GM12878 (cell line): ENCODE data around the gene C11orf16. TPM values are rescaled to one million over a fixed set of nuclear protein-coding genes. Genes with fewer than 3 reads are reported as not detected.

Experiments
- ATAC-seq: fragments of 200-7000 bp; cut with Tn5 transposase; 3 replicates; pipeline ENCODE4 v1.9.1; 2020; ENCODE audit warnings: mild to moderate bottlenecking, moderate library complexity
- BruUV-seq: library from RNA; stranded (reverse); fragments of 400-500 nt; replicated peaks from 2 replicates; lab custom pipeline; 2021; lab: Mats Ljungman, UMichigan
- CTCF ChIA-PET: fragments of 300-600 bp; sonication (Branson Sonifier 250); formaldehyde crosslinking; extraction: SDS; loops from one replicate; lab custom pipeline; 2021; ENCODE audit warnings: inconsistent platforms; lab: Yijun Ruan, JAX
- POLR2A ChIA-PET: fragments of 350-600 bp; formaldehyde crosslinking; extraction: SDS; loops from one replicate; lab custom pipeline; 2021; ENCODE audit warnings: inconsistent platforms; lab: Charles Lee
- RAD21 ChIA-PET: fragments of 300-600 bp; sonication (Branson Sonifier 250); formaldehyde crosslinking; loops from one replicate; lab custom pipeline; 2023; ENCODE audit warnings: antibody characterized with exemption; ENCODE audit not compliant: unreplicated experiment; lab: Charles Lee
- SMC1A ChIA-PET: fragments of 300-600 bp; sonication (Branson Sonifier 250); formaldehyde crosslinking; loops from one replicate; lab custom pipeline; 2023; ENCODE audit not compliant: unreplicated experiment, uncharacterized antibody; lab: Charles Lee
- DNase-seq: peaks from one replicate; pipeline ENCODE4 v3.0.0-alpha.2; 2011; ENCODE audit warnings: low read depth, low spot score
- FAIRE-seq: peaks from 3 replicates; lab custom pipeline; 2011; peaks lifted over from hg19 to GRCh38; lab: Jason Lieb, UNC
- H2AFZ ChIP-seq: 2 replicates; pipeline ENCODE4 v1.6.0; 2011; ENCODE audit warnings: low read depth, low read length, control low read depth; ENCODE audit not compliant: control insufficient read depth
- H3K27ac ChIP-seq: 2 replicates; pipeline ENCODE4 v1.5.1; 2011; ENCODE audit warnings: control low read depth; ENCODE audit not compliant: control insufficient read depth, insufficient read depth
- H3K27me3 ChIP-seq, 2 experiments: replicated peaks in 1 of 2; 2 replicates each; pipeline versions ENCODE4 v1.6.0 to v1.6.1; 2011; ENCODE audit warnings: low read length in 1 of 2; ENCODE audit not compliant: control insufficient read depth in 2 of 2, insufficient read depth in 2 of 2
- H3K36me3 ChIP-seq, 2 experiments: 2 replicates each; pipeline ENCODE4 v1.5.1; 2011; ENCODE audit warnings: low read length in 1 of 2; ENCODE audit not compliant: control insufficient read depth in 2 of 2, insufficient read depth in 2 of 2
- H3K4me1 ChIP-seq: 2 replicates; pipeline ENCODE4 v1.6.1; 2011; ENCODE audit warnings: mild to moderate bottlenecking, low read length, moderate library complexity, mixed read lengths; ENCODE audit not compliant: control insufficient read depth, insufficient read depth
- H3K4me2 ChIP-seq: 2 replicates; pipeline ENCODE4 v1.6.0; 2011; ENCODE audit warnings: control low read depth; ENCODE audit not compliant: control insufficient read depth, insufficient read depth
- H3K4me3 ChIP-seq: fragments of 200-600 bp; sonication (generic); 2 replicates; pipeline ENCODE4 v1.5.1; 2016
- H3K79me2 ChIP-seq: 2 replicates; pipeline ENCODE4 v1.6.0; 2011; ENCODE audit warnings: low read length; ENCODE audit not compliant: control insufficient read depth, insufficient read depth
- H3K9ac ChIP-seq: 2 replicates; pipeline ENCODE4 v1.8.0; 2011; ENCODE audit warnings: low read length, control low read depth, mixed read lengths; ENCODE audit not compliant: control insufficient read depth, insufficient read depth
- H3K9me3 ChIP-seq: replicated peaks from 3 replicates; pipeline ENCODE4 v1.5.1; 2011; ENCODE audit warnings: mild to moderate bottlenecking, low read length; ENCODE audit not compliant: control insufficient read depth, insufficient read depth
- H4K20me1 ChIP-seq: 2 replicates; pipeline ENCODE4 v1.6.0; 2011; ENCODE audit not compliant: control insufficient read depth, insufficient read depth
- ASH2L ChIP-seq: fragments of 300-600, 200-600 bp; sonication (generic); IDR thresholded peaks from 2 replicates; pipeline ENCODE4 v1.6.1; 2017; ENCODE audit warnings: low read depth, mild to moderate bottlenecking, borderline replicate concordance
- CREM ChIP-seq: IDR thresholded peaks from 2 replicates; pipeline ENCODE4 v1.6.1; 2014; ENCODE audit warnings: antibody characterized with exemption, low read depth
- ETV6 ChIP-seq, 2 experiments: fragments of 450-650 bp in 1 of 2; IDR thresholded peaks in 1 of 2; conservative IDR thresholded peaks in 1 of 2; 2 replicates each; pipeline ENCODE4 v1.6.1; 2014; ENCODE audit warnings: antibody characterized with exemption in 1 of 2, borderline replicate concordance in 1 of 2, low read depth in 1 of 2, mild to moderate bottlenecking in 1 of 2, moderate library complexity in 1 of 2
- GATAD2B ChIP-seq: fragments of 450-650 bp; conservative IDR thresholded peaks from 2 replicates; pipeline ENCODE4 v1.6.1; 2017; ENCODE audit warnings: low read depth, mild to moderate bottlenecking, moderate library complexity
- MTA2 ChIP-seq: fragments of 450-650 bp; IDR thresholded peaks from 2 replicates; pipeline ENCODE4 v1.6.1; 2016; ENCODE audit warnings: low read depth, mild to moderate bottlenecking, moderate library complexity
- NFIC ChIP-seq: IDR thresholded peaks from 2 replicates; pipeline ENCODE4 v1.6.1; 2012; ENCODE audit warnings: low read depth, mild to moderate bottlenecking, inconsistent platforms, low read length, moderate library complexity
- RUNX3 ChIP-seq: IDR thresholded peaks from 2 replicates; pipeline ENCODE4 v1.6.1; 2012; ENCODE audit warnings: low read length, inconsistent platforms
- TARDBP ChIP-seq: IDR thresholded peaks from 2 replicates; pipeline ENCODE4 v1.6.1; 2016; ENCODE audit warnings: borderline replicate concordance
- TCF7 ChIP-seq: IDR thresholded peaks from 2 replicates; pipeline ENCODE4 v1.6.1; 2014; ENCODE audit warnings: antibody characterized with exemption, borderline replicate concordance
- ZBTB40 ChIP-seq: fragments of 450-650 bp; IDR thresholded peaks from 2 replicates; pipeline ENCODE4 v1.6.1; 2016; ENCODE audit warnings: mild to moderate bottlenecking, moderate library complexity, borderline replicate concordance
- ZNF24 ChIP-seq: fragments of 450-650 bp; IDR thresholded peaks from 2 replicates; pipeline ENCODE4 v1.6.1; 2017; ENCODE audit warnings: antibody characterized with exemption, mild to moderate bottlenecking
- WGBS: methylation state at CpG from one replicate; pipeline ENCODE4 v1.1.6; 2016; ENCODE audit warnings: low lambda C conversion rate; ENCODE audit not compliant: insufficient replicate concordance, insufficient coverage; ENCODE audit errors: missing lambda C conversion rate; 5-methylcytosine and 5-hydroxymethylcytosine counted together
- in situ Hi-C: fragments of 300-500 bp; cut with MboI; formaldehyde crosslinking; loops from 9 replicates; pipeline ENCODE4 v1.14.3; 2018; ENCODE audit warnings: mixed read lengths
- intact Hi-C: fragments of 100-400 bp; cut with micrococcal nuclease; formaldehyde crosslinking; loops from one replicate; pipeline ENCODE4 v1.14.2; 2022; ENCODE audit not compliant: unreplicated experiment
- polyA plus RNA-seq, 11 experiments: library from polyadenylated mRNA; depleted of rRNA in 4 of 11; unstranded in 6 of 11; stranded (reverse) in 5 of 11; fragments of >200 nt; fragmentation: Nextera tagmentation in 4 of 11; fragmentation: Illumina TruSeq in 1 of 11; extraction: Ambion mirVana in 4 of 11; extraction: Trizol in 1 of 11; gene quantifications; 1 replicate in 1 of 11; 2 replicates in 10 of 11; pipeline versions ENCODE4 v1.2.1 to v1.2.3, GENCODE V29; 2011 to 2016; ENCODE audit warnings: inconsistent platforms in 2 of 11, missing spikeins in 2 of 11, low read depth in 1 of 11
- total RNA-seq, 4 experiments: library from RNA; depleted of rRNA in 3 of 4; stranded (reverse); fragments of >200 nt in 3 of 4; fragmentation: Illumina TruSeq in 1 of 4; extraction: Trizol in 1 of 4; gene quantifications; 2 replicates each; pipeline versions ENCODE4 v1.2.1 to v1.2.3, GENCODE V29; 2013 to 2021

C11orf16 gene
- total and polyA plus RNA-seq, 10 of the 15 experiments (the other 5 are each of a cell fraction or from before 2014, with no cell fraction given): 0.05 to 0.39 (median 0.32) TPM; not detected in 7

GRCh38 chr11:8956860-8957259 lies 24.1 kb upstream of the C11orf16 start:
- TF ChIP-seq CREM (no peak), ASH2L (no peak), TARDBP (no peak), MTA2 (peak; percentile 31; the same call in 1 of the 2 replicates), NFIC (no peak), GATAD2B (no peak), TCF7 (no peak), ZBTB40 (no peak), ZNF24 (no peak), ETV6 (conservative IDR thresholded peaks at IDR 0.05 in 1 of 2, IDR thresholded peaks at IDR 0.05 in 1 of 2; ENCODE audit: borderline replicate concordance in 1 of 2, low read depth in 1 of 2) (no peak), RUNX3 (peak; percentile 53)
- Histone ChIP-seq H3K9ac (no peak overlapping the region), H3K27me3 (no peaks in the 10 kb centered on the region), H3K4me2 (no peak overlapping the region), H4K20me1 (no peaks in the 10 kb centered on the region), H2AFZ (no peak overlapping the region), H3K4me3 (no peak overlapping the region), H3K79me2 (peaks cover 13% of the 10 kb centered on the region), H3K9me3 (no peaks in the 10 kb centered on the region), H3K27ac (no peak overlapping the region), H3K4me1 (peaks cover 5% of the 10 kb centered on the region; the same call in 1 of the 2 replicates), H3K36me3 (peaks cover 1 to 5% of the 10 kb centered on the region in 2 experiments; a peak in 3 of 4 replicates)
- intact Hi-C loops: loop anchor here (10.0 kb wide), 1 partner anchor 732 kb away; no protein-coding TSS in a partner anchor
- peak; percentile 44 for ATAC-seq
- BruUV-seq: no TSS peak
- CTCF ChIA-PET: interaction anchor here (0.7 to 7.8 kb wide), 4 partner anchors 15 to 391 kb away, joined by 3 to 196 read pairs (median 3); partner anchors contain the start of gene AKIP1
- RAD21 ChIA-PET: interaction anchor here (1.6 to 3.6 kb wide), 2 partner anchors 43 to 390 kb away, joined by 4 to 31 read pairs; no protein-coding TSS in a partner anchor
- FAIRE-seq: no peak
- DNase-seq: no peak
- 26% methylated on average over 4 of the region's 4 CpGs for WGBS
- in situ Hi-C loops: loop anchor here (5.0 kb wide), 1 partner anchor 275 kb away; the partner anchor contains the start of genes RPL27A and TRIM66
- POLR2A ChIA-PET: interaction anchor here (0.6 kb wide), 1 partner anchor 46 kb away, joined by 3 read pairs; the partner anchor contains the start of gene AKIP1
- SMC1A ChIA-PET: interaction anchor here (0.7 to 2.9 kb wide), 7 partner anchors 11 to 550 kb away, joined by 3 to 7 read pairs (median 4); no protein-coding TSS in a partner anchor
